ENCODE measurements around the gene TPRX1. TPM values are rescaled to one million over a fixed set of nuclear protein-coding genes. Genes with fewer than 3 reads are reported as not detected.

The TPRX1 gene
- total RNA-seq, 1 donor from 2014 or later, result not detected

DNA sequence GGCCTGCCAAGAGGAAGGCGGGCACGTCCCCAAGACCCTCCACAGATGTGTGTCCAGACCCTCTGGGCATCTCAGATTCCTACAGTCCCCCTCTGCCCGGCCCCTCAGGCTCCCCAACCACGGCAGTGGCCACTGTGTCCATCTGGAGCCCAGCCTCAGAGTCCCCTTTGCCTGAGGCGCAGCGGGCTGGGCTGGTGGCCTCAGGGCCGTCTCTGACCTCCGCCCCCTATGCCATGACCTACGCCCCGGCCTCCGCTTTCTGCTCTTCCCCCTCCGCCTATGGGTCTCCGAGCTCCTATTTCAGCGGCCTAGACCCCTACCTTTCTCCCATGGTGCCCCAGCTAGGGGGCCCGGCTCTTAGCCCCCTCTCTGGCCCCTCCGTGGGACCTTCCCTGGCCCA, 35.1 kb upstream of the TPRX1 start:
- no peak overlapping the region for H3K4me3 ChIP-seq (ENCODE audit: low read depth, low read length)
- no peak for DNase-seq (ENCODE audit: low read depth)
- TF ChIP-seq, protein P1, sequence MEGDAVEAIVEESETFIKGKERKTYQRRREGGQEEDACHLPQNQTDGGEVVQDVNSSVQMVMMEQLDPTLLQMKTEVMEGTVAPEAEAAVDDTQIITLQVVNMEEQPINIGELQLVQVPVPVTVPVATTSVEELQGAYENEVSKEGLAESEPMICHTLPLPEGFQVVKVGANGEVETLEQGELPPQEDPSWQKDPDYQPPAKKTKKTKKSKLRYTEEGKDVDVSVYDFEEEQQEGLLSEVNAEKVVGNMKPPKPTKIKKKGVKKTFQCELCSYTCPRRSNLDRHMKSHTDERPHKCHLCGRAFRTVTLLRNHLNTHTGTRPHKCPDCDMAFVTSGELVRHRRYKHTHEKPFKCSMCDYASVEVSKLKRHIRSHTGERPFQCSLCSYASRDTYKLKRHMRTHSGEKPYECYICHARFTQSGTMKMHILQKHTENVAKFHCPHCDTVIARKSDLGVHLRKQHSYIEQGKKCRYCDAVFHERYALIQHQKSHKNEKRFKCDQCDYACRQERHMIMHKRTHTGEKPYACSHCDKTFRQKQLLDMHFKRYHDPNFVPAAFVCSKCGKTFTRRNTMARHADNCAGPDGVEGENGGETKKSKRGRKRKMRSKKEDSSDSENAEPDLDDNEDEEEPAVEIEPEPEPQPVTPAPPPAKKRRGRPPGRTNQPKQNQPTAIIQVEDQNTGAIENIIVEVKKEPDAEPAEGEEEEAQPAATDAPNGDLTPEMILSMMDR (IDR thresholded peaks at IDR 0.05; ENCODE audit: insufficient read depth, low read length, poor library complexity, severe bottlenecking), result no peak
- peaks cover 4% of the 10 kb centered on the region for H3K27me3 ChIP-seq (ENCODE audit: control insufficient read depth, insufficient read depth, low read length)
- H3K36me3 ChIP-seq (ENCODE audit: control insufficient read depth, insufficient read depth, low read length), result no peaks in the 10 kb centered on the region

DNA sequence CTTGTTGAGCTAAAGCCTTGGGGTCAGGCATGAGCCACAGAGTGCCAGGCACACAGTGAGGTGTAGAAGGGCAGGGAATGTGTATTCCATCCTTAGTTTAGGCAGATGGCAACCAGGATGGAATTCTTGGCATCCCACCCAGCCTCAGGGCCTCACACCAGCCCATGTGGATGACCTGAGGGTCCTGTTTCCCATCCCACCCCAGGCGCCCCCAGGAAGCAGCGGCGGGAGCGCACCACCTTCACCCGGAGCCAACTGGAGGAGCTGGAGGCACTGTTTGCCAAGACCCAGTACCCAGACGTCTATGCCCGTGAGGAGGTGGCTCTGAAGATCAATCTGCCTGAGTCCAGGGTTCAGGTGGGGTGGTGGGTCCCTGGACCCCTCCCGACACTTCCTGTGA, 31.7 kb upstream of the TPRX1 start:
- H3K27me3 ChIP-seq (ENCODE audit: control insufficient read depth, insufficient read depth, low read length), result no peaks in the 10 kb centered on the region
- DNase-seq (ENCODE audit: low read depth), result no peak
- TF ChIP-seq, protein P1 (IDR thresholded peaks at IDR 0.05; ENCODE audit: insufficient read depth, low read length, poor library complexity, severe bottlenecking), result no peak

DNA sequence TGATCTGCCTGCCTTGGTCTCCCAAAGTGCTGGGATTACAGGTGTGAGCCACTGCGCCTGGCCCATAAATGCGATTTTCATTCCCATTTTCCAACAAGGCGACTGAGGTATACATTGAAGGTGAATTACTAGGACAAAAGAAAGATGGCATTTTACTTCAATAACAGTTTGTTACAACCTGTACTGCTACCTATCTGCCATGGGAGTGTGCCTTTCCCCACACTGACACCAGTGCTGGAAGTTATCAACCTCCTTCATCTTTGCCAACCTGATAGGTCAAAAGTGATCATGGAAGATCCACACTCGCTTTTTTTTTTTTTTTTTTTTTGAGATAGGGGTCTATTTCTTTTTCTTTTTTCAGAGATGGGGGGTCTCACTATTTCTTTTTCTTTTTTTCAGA, 28.4 kb upstream of the TPRX1 start:
- TF ChIP-seq, protein P1 (IDR thresholded peaks at IDR 0.05; ENCODE audit: insufficient read depth, low read length, poor library complexity, severe bottlenecking), result no peak
- Histone ChIP-seq H3K4me3 (ENCODE audit: low read depth, low read length) (no peak overlapping the region), H3K27me3 (ENCODE audit: control insufficient read depth, insufficient read depth, low read length) (no peaks in the 10 kb centered on the region), H3K36me3 (ENCODE audit: control insufficient read depth, insufficient read depth, low read length) (no peaks in the 10 kb centered on the region)
- no peak for DNase-seq (ENCODE audit: low read depth)

More for the DNA sequence above, 31.7 kb upstream of the TPRX1 start:
- H3K36me3 ChIP-seq (ENCODE audit: control insufficient read depth, insufficient read depth, low read length), result no peaks in the 10 kb centered on the region
- no peak overlapping the region for H3K4me3 ChIP-seq (ENCODE audit: low read depth, low read length)

DNA sequence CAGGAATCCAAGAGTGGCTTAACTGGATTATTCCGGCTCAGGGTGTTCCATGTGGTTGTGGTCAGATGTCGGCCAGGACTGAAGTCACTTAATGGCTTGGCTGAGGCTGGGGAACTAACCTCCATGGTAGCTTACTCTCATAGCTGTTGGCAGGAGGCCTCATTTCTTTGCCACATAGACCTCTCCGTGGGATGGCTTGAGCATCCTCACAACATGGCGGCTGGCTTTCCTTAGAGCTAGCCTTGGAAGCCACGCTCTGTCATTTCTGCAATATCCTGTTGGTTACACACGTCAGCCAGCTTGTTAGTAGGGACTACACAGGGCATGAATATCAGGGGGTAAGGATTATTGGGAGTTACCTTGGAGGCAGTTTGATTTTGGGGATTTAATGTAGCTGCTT, 22.4 kb upstream of the TPRX1 start:
- Histone ChIP-seq H3K27me3 (ENCODE audit: control insufficient read depth, insufficient read depth, low read length) (peaks cover 6% of the 10 kb centered on the region), H3K36me3 (ENCODE audit: control insufficient read depth, insufficient read depth, low read length) (no peaks in the 10 kb centered on the region), H3K4me3 (ENCODE audit: low read depth, low read length) (no peak overlapping the region)
- DNase-seq (ENCODE audit: low read depth), result no peak
- TF ChIP-seq, protein P1 (IDR thresholded peaks at IDR 0.05; ENCODE audit: insufficient read depth, low read length, poor library complexity, severe bottlenecking), result no peak

DNA sequence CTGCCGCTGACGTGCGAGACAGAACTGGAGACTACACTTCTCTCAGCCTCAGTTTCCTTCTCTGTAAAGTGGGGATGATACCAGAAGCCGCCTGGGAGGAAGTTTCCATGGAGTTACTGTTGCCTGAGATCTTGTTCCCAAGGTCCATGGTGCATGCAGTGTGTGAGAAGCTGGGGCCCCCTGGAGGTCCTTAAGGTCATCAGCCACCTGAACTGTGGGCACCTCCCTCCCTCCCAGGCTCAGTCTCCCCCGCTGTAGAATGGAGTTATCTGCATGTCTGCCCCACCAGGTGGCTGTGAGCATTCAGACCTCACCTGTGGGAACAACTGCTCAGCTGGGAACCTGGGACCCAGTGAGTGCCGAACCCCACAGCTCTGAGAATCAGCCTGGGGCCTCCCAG, 20.0 kb upstream of the TPRX1 start:
- peaks cover 26% of the 10 kb centered on the region for H3K27me3 ChIP-seq (ENCODE audit: control insufficient read depth, insufficient read depth, low read length)
- TF ChIP-seq, protein P1 (IDR thresholded peaks at IDR 0.05; ENCODE audit: insufficient read depth, low read length, poor library complexity, severe bottlenecking), result no peak
- H3K36me3 ChIP-seq (ENCODE audit: control insufficient read depth, insufficient read depth, low read length), result no peaks in the 10 kb centered on the region
- no peak for DNase-seq (ENCODE audit: low read depth)
- H3K4me3 ChIP-seq (ENCODE audit: low read depth, low read length), result no peak overlapping the region

DNA sequence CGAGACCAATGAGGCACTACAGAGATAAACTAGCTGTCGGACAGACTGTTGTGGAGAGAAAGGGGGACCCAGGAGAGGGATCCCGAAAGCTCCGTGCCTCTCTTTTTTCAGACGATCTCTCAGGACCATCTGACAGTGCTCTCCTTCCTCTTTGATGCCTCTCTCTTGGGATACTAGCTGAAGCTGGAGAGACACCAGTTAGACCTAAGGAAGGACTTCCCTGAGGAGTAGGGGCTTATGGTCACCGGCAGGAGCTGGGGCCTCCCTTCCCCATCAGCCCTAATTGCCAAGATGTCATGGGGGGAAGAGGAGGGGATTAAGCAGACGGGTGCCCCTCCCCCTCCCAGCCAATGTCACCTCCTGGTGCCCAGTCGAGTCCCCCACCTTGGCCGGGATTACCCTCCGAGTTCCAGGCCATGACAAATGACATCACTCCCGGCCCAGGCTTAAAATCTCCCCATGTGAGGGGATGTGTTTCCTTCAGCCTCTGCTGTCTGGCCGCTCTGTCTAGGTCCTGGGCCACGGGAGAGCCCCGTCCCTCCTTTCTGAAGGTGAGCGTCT, 17.2 kb upstream of the TPRX1 start, which contains the start of gene CRX:
Gene CRX (plus strand): TSS at position 478 of the 561 bp plus-strand sequence. CDS start 12,507 bp downstream, outside the sequence.
- TF ChIP-seq, protein P1 (IDR thresholded peaks at IDR 0.05; ENCODE audit: insufficient read depth, low read length, poor library complexity, severe bottlenecking), result no peak
- no peak for DNase-seq (ENCODE audit: low read depth)
- Histone ChIP-seq H3K4me3 (ENCODE audit: low read depth, low read length) (no peak within 1 kb of the TSS), H3K27me3 (ENCODE audit: control insufficient read depth, insufficient read depth, low read length) (peaks cover 29% of the 10 kb centered on the region), H3K36me3 (ENCODE audit: control insufficient read depth, insufficient read depth, low read length) (no peaks in the 10 kb centered on the region)

Data from kidney epithelial cell (primary cell).